HG02678 (cell line): ENCODE measurements around the gene AVP.
"Not testable (repeated sequence)": the region's sequence is repeated elsewhere in the genome, so short reads cannot be mapped to it uniquely, and the experiment has no call there.

Experiments used
- ATAC-seq: cut with Tn5 transposase; IDR thresholded peaks from one replicate; pipeline ENCODE4 v1.9.1; 2021; ENCODE audit warnings: mild to moderate bottlenecking, moderate library complexity; ENCODE audit not compliant: unreplicated experiment

AVP gene

DNA sequence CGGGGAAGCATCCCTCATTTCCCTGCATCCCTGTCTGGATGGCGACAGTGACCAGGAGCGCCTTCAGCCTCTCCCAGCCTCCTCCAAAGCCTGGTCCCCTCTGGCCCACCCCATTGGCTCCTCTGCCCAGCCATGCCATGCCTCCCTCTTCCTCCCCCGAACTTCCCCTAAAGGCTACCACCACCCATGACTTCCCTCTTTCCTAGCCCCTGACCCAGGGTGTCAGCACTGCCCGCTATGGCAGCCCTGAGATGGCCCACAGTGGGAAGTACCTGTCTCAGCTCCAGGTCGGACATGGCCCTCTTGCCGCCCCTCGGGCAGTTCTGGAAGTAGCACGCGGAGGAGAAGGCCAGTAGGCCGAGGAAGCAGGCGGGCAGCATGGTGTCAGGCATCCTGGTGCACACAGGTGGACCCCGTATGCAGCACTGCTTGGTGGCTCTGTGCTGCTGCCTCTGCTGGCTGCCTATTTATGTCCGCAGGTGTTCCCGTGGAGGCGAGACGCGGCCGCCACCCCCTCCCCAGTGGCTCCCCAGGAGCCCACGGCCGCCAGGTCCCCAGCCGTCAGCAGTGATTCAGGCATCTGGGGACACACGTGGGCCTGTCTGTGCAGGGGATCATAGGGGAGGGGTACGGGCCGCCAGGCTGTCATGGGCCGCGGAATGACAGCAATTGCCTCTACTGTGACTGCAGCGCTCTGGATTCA lies at the start of gene AVP:
TSS of gene AVP (minus strand) at position 442 of the 703 bp plus-strand sequence. CDS start at position 392, 50 bp downstream.
- ATAC-seq: no peak

DNA sequence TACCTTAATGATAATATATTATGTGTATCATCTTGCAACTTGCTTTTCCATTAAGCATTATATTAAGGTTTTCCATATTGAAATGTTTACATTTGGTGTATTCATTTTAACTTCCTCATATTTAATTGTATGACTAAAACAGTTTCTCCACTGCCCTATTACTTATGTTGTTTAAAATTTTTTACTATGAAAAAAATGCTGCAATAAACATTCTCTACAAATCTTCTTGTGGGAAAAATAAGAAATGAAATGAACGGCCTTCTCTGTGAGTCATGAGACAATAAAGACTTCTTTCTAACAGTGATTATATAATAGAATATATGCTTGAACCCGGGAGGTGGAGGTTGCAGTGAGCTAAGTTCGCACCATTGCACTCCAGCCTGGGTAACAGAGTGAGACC lies 49.6 kb upstream of the AVP start:
- no peak for ATAC-seq

DNA sequence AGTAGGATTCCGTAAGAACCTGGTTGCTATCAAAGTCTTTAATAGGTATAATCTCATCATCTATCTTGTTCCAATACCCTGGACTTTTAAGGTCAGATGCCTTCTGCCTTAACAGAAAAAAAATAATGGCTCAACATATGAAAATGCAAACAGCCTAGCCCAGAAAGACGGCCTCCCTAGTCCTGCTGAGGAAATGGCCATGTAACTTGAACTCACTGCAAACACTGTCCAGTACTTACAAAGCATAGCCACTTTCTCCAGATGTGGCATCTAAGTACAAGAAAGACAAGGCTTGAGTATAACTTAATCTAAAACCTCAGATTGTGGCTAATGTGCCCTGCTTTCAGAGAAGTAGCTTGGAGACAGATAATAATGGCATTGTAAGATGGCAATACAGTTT lies 48.6 kb upstream of the AVP start:
- ATAC-seq: no peak

- ATAC-seq: no peak
Measured at GRCh38 chr20:3130051-3130600, 45.6 kb upstream of the AVP start.

DNA sequence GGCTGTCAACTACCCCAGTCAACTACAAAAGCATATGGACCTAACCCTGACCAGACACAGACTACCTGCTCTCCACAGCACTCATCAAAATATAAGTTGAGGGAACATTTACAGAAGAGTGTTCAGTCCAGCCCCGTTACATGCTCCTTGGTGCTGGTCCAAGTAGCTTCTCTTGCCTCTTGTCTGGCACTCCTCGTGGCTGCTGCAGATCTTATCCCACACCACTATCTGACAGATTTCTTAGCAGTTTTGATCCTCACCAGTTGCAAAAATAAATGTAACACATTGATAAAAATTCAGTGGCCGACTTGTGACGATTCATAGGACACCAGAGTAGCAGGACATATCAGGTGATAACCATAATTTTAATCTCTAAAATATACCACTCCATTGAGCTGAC lies 44.6 kb upstream of the AVP start:
- no peak for ATAC-seq

- ATAC-seq: no peak
Measured at GRCh38 chr20:3128275-3128984, 43.9 kb upstream of the AVP start.

DNA sequence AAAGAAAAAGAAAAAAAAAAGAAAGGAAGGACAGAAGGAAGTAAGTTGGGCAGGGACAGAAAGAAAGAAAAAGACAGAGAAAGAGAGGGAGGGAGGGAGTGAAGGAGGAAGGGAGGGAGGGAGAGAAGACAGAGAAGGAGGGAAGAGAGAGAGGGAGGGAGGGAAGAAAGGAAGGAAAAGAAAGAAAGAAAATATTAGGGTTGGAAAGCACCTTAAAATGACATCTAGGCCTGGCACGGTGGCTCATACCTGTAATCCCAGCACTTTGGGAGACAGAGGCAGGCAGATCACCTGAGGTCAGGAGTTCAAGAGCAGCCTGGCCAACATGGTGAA lies 42.0 kb upstream of the AVP start:
- ATAC-seq: no peak

GRCh38 chr20:3125776-3126526 lies 41.4 kb upstream of the AVP start:
- not testable (repeated sequence) for ATAC-seq

DNA sequence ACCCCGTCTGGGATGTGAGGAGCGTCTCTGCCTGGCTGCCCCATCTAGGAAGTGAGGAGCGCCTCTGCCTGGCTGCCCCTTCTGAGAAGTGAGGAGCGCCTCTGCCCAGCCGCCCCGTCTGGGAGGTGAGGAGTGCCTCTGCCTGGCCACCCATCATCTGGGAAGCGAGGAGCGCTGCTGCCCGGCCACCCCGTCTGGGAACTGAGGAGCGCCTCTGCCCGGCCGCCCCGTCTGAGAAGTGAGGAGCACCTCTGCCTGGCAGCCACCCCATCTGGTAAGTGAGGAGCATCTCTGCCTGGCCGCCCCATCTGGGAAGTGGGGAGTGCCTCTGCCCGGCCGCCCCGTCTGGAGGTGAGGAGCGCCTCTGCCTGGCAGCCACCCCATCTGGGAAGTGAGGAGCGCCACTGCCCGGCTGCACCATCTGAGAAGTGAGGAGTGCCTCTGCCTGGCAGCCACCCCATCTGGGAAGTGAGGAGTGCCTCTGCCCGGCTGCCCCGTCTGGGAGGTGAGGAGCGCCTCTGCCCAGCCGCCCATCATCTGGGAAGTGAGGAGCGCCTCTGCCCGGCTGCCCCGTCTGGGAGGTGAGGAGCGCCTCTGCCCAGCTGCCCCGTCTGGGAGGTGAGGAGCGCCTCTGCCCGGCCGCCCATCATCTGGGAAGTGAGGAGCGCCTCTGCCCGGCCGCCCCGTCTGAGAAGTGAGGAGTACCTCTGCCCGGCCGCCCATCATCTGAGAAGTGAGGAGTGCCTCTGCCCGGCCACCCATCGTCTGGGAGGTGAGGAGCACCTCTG lies 40.4 kb upstream of the AVP start:
- ATAC-seq: not testable (repeated sequence)

DNA sequence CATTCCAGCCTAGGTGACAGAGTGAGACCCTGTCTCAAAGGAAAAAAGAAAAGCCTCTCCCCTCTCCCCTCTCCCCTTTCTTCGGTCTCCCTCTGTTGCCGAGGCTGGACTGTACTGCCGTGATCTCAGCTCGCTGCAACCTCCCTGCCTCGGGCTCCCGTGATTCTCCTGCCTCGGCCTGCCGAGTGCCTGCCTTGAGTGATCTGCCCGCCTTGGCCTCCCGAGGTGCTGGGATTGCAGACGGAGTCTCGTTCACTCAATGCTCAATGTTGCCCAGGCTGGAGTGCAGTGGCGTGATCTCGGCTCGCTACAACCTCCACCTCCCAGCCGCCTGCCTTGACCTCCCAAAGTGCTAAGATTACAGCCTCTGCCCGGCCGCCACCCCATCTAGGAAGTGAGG lies 39.6 kb upstream of the AVP start:
- not testable (repeated sequence) for ATAC-seq

DNA sequence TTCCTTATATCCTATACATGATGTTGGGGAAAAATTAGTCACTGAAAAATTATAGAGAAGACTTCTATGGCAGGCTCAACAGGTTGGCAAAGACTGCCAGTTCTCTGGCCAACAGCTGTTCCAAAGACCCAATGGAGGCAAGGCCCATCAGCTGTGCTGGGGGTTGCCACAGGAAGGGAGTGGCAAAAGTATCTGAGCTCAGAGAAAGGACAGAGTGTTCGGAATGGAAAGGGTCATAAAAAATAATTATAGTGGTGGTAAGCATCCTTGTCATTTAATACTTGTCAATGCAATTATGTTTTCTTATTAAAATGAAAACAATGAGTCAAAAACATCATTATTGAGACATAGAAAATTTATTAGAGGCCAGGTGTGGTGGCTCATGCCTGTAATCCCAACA lies 39.0 kb upstream of the AVP start:
- ATAC-seq: no peak

- no peak for ATAC-seq
Measured at GRCh38 chr20:3121955-3122610, 37.6 kb upstream of the AVP start.

DNA sequence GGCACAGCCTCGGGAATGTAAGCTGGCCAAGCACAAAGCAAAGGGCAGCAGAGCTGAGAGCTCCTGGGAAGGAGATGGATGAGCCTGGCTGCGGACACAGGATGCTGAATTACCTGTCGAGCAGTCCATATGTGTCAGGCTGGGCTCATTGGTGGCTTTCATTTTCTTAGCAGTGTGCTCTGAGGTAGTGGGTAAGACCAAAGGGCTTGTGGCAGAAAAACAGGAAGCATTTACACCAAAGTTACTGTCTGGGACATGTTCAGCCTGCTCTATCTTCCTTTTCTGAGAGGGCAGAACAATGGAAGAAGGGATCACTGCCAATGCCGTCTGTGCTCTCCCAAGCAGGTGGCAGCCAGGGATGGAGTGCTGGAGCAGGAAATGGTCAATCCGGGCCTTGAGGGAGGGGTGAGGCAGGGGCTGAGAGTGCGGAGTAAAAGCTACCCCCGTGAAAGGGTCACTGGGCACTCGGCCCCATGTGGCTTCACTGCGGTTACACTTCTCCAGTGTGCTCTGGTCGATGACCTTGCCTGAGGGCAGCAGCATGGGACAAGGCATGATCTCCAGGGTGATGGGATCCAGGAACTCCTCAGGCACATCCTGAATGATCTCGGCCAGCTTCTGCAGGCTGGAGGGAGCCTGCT lies 36.9 kb upstream of the AVP start:
- no peak for ATAC-seq

GRCh38 chr20:3119044-3119443 lies 34.5 kb upstream of the AVP start:
- no peak for ATAC-seq

GRCh38 chr20:3117839-3118379 lies 33.4 kb upstream of the AVP start:
- not testable (repeated sequence) for ATAC-seq

DNA sequence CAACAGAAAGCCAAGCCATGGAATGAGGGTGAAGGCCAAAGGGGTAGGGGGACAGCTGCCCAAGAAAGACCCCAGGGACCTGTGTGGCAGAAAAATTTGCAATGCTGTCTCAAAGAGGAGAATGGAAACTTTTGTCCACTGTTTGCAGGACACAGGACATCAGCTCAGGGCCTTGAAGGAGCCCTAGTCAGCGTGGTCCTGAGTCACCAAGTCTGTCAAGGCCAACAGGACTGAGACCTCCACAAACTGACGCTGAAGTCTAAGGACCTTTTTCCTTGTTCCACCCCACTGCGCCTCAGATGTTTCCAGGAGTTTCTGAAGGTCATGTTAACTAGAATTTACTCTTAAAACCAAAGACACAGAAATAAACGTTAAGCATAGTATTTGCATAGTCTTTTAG lies 31.8 kb upstream of the AVP start:
- ATAC-seq: no peak

GRCh38 chr20:3115190-3116107 lies 30.9 kb upstream of the AVP start:
- no peak for ATAC-seq

- no peak for ATAC-seq
Measured at GRCh38 chr20:3111995-3112394, 27.5 kb upstream of the AVP start.

DNA sequence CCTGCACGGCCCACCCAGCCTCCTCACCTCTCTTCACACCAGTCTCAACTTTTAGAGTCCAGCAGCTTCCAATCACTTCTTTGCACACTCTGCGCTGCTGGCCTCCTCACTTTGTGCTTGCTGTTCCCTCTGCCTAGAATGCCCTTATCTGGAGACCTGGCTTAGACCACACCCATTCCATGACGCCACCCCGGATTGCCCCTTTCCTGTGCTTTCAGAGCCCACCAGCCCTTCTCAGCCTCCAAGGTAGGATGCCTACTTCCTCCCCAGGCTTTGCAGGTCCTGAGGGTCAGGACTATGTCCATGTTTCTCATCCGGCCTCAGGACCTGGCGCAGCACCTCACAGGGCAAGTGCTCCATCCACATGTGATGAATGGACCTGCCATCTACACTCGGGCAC lies 27.0 kb upstream of the AVP start:
- no peak for ATAC-seq
